Esophagus muscularis mucosa (tissue), 4 donors: ENCODE results near the gene KCNA5. TPM values are rescaled to one million over a fixed set of nuclear protein-coding genes. Genes with fewer than 3 reads are reported as not detected.

Experiments
- DNase-seq: peaks from one replicate; pipeline ENCODE4 v3.0.0-alpha.2; 2017; ENCODE audit errors: extremely low spot score
- H3K27ac ChIP-seq, 4 donors: fragments of 200-600 bp; sonication (generic); replicated peaks in 1 of 4; 1 replicate in 3 of 4; 2 replicates in 1 of 4; pipeline ENCODE4 v1.5.1; 2016 to 2019; ENCODE audit warnings: mild to moderate bottlenecking in 1 of 4
- H3K27me3 ChIP-seq, 4 donors: fragments of 200-600 bp; sonication (generic); one replicate each; pipeline versions ENCODE4 v1.5.1 to v1.6.0; 2016 to 2019
- H3K36me3 ChIP-seq, 4 donors: fragments of 200-600 bp; sonication (generic); one replicate each; pipeline ENCODE4 v1.5.1; 2016 to 2019
- H3K4me1 ChIP-seq, 4 donors: fragments of 200-600 bp; sonication (generic); one replicate each; pipeline ENCODE4 v1.5.1; 2016 to 2019
- H3K4me3 ChIP-seq, 4 donors: fragments of 200-600 bp; sonication (generic); 1 replicate in 2 of 4; 2 replicates in 2 of 4; pipeline ENCODE4 v1.5.1; 2016 to 2019; ENCODE audit warnings: mild to moderate bottlenecking in 4 of 4, moderate library complexity in 1 of 4
- H3K9me3 ChIP-seq, 4 donors: fragments of 200-600 bp; sonication (generic); 1 replicate in 3 of 4; 2 replicates in 1 of 4; pipeline ENCODE4 v1.5.1; 2016 to 2019
- CTCF ChIP-seq, 3 experiments: fragments of 200-600 bp in 2 of 3; fragments of 450-650 bp in 1 of 3; sonication (generic) in 2 of 3; IDR thresholded peaks; one replicate each; pipeline ENCODE4 v1.5.1; 2017 to 2019; ENCODE audit warnings: antibody characterized with exemption in 3 of 3, mild to moderate bottlenecking in 2 of 3, moderate library complexity in 1 of 3
- EP300 ChIP-seq: sonication (generic); formaldehyde crosslinking; IDR thresholded peaks from one replicate; pipeline ENCODE4 v1.6.1; 2017; ENCODE audit warnings: antibody characterized with exemption
- POLR2A ChIP-seq: fragments of 450-650 bp; IDR thresholded peaks from one replicate; pipeline ENCODE4 v1.6.1; 2017; ENCODE audit warnings: antibody characterized with exemption, moderate library complexity, mild to moderate bottlenecking, low read depth
- POLR2AphosphoS5 ChIP-seq, 2 donors: sonication (generic); formaldehyde crosslinking; IDR thresholded peaks; one replicate each; pipeline ENCODE4 v1.6.1; 2017; ENCODE audit warnings: antibody characterized with exemption in 2 of 2
- WGBS: methylation state at CpG from one replicate; pipeline ENCODE4 v1.1.5; 2018; 5-methylcytosine and 5-hydroxymethylcytosine counted together
- intact Hi-C: fragments of 100-400 bp; cut with DNase I; formaldehyde crosslinking; loops from one replicate; pipeline ENCODE4 v1.15.1; 2023
- total RNA-seq, 4 donors: library from RNA; depleted of rRNA; stranded (reverse); fragments of >200 nt; gene quantifications; one replicate each; pipeline versions ENCODE4 v1.1.0 to v1.2.1, GENCODE V29; 2016

KCNA5 gene
- total RNA-seq, 4 donors from 2014 or later: 1.2 to 5.9 (median 2.2) TPM

GRCh38 chr12:5036031-5036430 is 7.6 kb upstream of the KCNA5 start:
- Histone ChIP-seq H3K36me3 (no peaks in the 10 kb centered on the region), H3K4me1 (peaks cover 13 to 15% (median 13%) of the 10 kb centered on the region in 4 donors), H3K27ac (no peak overlapping the region), H3K9me3 (no peaks in the 10 kb centered on the region), H3K4me3 (no peak overlapping the region), H3K27me3 (peaks cover 0 to 8% (median 0%) of the 10 kb centered on the region in 4 donors)
- 89% methylated on average over 7 of the region's 7 CpGs for WGBS
- no peak for TF ChIP-seq POLR2AphosphoS5 (IDR thresholded peaks at IDR 0.05)
- no peak for TF ChIP-seq POLR2A
- TF ChIP-seq EP300: no peak
- TF ChIP-seq CTCF (IDR thresholded peaks at IDR 0.05): no peak
- intact Hi-C loops: no loop called here
- DNase-seq: no peak

GRCh38 chr12:5037795-5038357 is 5.8 kb upstream of the KCNA5 start:
- no peaks in the 10 kb centered on the region for H3K36me3 ChIP-seq
- TF ChIP-seq EP300: no peak
- no peak for TF ChIP-seq POLR2A
- TF ChIP-seq CTCF (IDR thresholded peaks at IDR 0.05): no peak
- no peak for TF ChIP-seq POLR2AphosphoS5 (IDR thresholded peaks at IDR 0.05)

GRCh38 chr12:5038781-5039311 is 4.8 kb upstream of the KCNA5 start:
- H3K4me1 ChIP-seq: peaks cover 16 to 19% (median 18%) of the 10 kb centered on the region in 4 donors
- H3K9me3 ChIP-seq: no peaks in the 10 kb centered on the region
- no peak overlapping the region for H3K4me3 ChIP-seq
- WGBS: 28% methylated on average over 4 of the region's 4 CpGs
- peaks cover 0 to 31% (median 3%) of the 10 kb centered on the region in 4 donors for H3K27me3 ChIP-seq
- no peak overlapping the region for H3K27ac ChIP-seq
- no peaks in the 10 kb centered on the region for H3K36me3 ChIP-seq
- intact Hi-C loops: no loop called here
- TF ChIP-seq EP300 (no peak), CTCF (IDR thresholded peaks at IDR 0.05) (no peak), POLR2A (no peak), POLR2AphosphoS5 (IDR thresholded peaks at IDR 0.05) (no peak)
- DNase-seq: no peak

More at GRCh38 chr12:5037795-5038357, 5.8 kb upstream of the KCNA5 start:
- H3K4me1 ChIP-seq: peaks cover 13 to 15% (median 13%) of the 10 kb centered on the region in 4 donors
- intact Hi-C loops: no loop called here
- peaks cover 0 to 21% (median 0%) of the 10 kb centered on the region in 4 donors for H3K27me3 ChIP-seq
- no peak overlapping the region for H3K27ac ChIP-seq
- no peak for DNase-seq
- no peaks in the 10 kb centered on the region for H3K9me3 ChIP-seq
- WGBS: 90% methylated on average over 9 of the region's 9 CpGs
- H3K4me3 ChIP-seq: no peak overlapping the region

GRCh38 chr12:5039815-5040214 is 3.9 kb upstream of the KCNA5 start:
- WGBS: 95% methylated on average over 3 of the region's 3 CpGs
- intact Hi-C loops: no loop called here

GRCh38 chr12:5040368-5040767 is 3.3 kb upstream of the KCNA5 start:
- Histone ChIP-seq H3K9me3 (no peaks in the 10 kb centered on the region), H3K27me3 (peaks cover 0 to 46% (median 8%) of the 10 kb centered on the region in 4 donors), H3K27ac (no peak overlapping the region), H3K4me1 (peaks cover 7 to 22% (median 15%) of the 10 kb centered on the region in 4 donors), H3K36me3 (no peaks in the 10 kb centered on the region), H3K4me3 (no peak overlapping the region)
- intact Hi-C loops: no loop called here
- DNase-seq: no peak
- TF ChIP-seq CTCF (IDR thresholded peaks at IDR 0.05) (no peak), EP300 (no peak), POLR2AphosphoS5 (IDR thresholded peaks at IDR 0.05) (no peak), POLR2A (no peak)
- WGBS: 82% methylated on average over 5 of the region's 5 CpGs

More at GRCh38 chr12:5039815-5040214, 3.9 kb upstream of the KCNA5 start:
- H3K9me3 ChIP-seq: no peaks in the 10 kb centered on the region
- H3K36me3 ChIP-seq: no peaks in the 10 kb centered on the region
- no peak for DNase-seq
- TF ChIP-seq POLR2A (no peak), POLR2AphosphoS5 (IDR thresholded peaks at IDR 0.05) (no peak)
- no peak overlapping the region for H3K27ac ChIP-seq
- H3K4me3 ChIP-seq: no peak overlapping the region
- peaks cover 0 to 40% (median 7%) of the 10 kb centered on the region in 4 donors for H3K27me3 ChIP-seq
- peaks cover 7 to 20% (median 15%) of the 10 kb centered on the region in 4 donors for H3K4me1 ChIP-seq
